HG02981 (cell line): ENCODE measurements around the gene SEH1L.
"Not testable (repeated sequence)": the region's sequence is repeated elsewhere in the genome, so short reads cannot be mapped to it uniquely, and the experiment has no call there.

Experiments
- ATAC-seq: cut with Tn5 transposase; IDR thresholded peaks from one replicate; pipeline ENCODE4 v1.9.1; 2021; ENCODE audit warnings: mild to moderate bottlenecking, moderate library complexity; ENCODE audit not compliant: unreplicated experiment

SEH1L gene

DNA sequence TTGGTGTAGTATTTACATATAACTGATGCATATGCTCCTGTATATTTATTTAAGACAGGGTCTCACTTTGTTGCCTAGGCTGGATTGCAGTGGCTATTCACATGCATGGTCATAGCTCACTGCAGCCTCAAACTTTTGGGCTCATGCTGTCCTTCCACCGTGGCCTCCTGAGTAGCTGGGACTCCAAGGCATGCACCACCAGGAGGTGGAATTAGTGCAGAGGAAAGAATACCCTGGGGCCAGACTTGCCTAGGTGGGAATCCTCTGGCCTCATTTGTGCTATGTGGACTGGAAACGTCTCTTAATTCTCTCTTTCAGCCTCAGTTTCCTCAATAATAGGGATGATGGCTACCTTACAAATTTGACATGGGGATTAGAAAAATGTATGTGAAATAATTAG, 45.6 kb downstream of the SEH1L start:
- no peak for ATAC-seq

DNA sequence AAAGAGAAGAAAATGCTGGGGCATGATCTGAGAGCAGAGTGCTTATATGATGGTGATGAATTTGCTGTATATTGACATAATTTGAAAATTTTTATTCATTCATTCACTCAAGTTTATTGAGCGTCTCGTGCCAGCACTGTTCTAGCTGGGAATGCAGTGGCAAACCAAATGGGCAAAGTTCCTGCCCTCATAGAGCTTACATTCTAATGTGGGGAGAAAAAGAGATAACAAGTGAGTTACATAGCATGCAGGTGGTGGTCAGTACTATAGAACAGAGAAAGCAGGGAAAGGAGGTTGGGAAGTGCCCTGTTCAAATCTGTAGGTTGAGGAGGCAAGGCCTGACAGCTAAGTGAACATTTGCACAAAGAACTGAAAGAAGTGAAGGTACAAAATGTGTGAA, 47.6 kb downstream of the SEH1L start:
- no peak for ATAC-seq

DNA sequence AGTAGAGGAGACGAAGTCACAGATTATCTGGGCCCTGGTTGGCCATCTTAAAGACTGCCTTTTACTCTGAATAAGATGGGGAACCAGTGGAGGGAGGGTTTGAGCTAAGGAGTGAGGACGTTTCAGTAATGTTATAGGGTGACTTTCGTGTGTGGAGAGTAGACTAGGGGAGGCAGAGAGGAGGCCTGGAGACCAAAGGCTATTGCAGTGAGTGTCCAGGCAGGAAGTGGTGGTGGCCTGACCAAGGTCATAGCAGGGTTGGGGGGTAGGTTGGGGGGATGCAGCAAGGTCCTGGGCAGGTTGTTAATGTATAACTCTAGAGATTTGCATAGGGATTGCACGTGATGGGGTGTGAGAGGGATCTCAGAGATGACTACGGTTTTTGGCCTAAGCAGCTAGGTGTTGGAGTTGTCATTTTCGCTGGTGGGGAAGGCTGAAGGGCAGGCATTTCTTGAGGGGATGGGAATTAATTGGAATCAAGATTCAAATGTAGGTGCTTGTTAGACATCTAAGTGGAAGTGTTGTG, 48.2 kb downstream of the SEH1L start:
- ATAC-seq = no peak

DNA sequence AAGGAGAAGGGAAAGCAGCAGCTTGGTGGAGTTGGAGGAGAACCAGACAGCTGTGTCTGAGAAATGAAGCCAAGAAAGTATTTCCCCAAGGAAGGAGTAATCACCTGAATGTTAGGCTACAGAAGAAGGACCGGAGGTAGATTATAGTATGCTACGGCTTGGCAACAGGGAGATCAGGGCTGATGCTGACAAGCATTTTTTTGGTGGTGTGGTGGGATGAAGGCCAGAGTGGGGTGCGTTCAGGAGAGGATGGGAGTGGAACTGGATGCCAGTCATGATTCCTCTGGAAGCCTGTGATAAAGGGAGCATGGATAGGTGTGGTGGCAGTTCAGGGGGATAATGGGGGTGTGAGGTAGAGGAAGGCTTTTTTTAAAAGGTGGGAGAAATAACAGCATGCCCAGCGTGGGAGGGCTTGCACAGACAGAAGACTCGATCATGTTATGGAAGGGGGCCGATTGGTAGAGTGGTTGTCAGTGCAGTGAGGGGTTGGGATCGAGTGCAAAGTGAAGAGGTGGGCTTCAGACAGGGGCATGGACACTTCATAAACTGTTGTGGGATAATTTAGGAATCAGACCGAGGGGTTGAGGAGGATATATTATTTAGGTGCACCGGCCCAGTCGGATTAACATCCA, 49.0 kb downstream of the SEH1L start:
- no peak for ATAC-seq

DNA sequence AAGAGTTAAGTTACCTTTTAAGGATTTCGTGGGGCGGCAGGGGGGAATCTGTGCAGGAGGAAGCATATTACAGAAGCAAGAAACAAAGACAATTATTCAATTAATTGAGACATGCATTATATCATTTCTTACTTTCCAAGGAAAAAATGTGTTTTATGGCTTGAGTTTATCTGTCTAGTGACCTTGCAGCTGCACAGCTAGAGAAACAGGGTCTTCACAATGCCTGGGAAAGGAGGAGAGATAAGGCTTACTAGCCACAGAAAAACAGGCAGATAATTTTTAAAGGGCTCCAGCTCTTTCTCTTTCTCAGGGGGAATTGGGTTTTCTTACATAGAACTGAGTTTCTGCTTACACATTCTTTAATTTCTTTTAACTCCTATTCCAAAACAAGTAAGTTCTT, 49.5 kb downstream of the SEH1L start:
- ATAC-seq = not testable (repeated sequence)

DNA sequence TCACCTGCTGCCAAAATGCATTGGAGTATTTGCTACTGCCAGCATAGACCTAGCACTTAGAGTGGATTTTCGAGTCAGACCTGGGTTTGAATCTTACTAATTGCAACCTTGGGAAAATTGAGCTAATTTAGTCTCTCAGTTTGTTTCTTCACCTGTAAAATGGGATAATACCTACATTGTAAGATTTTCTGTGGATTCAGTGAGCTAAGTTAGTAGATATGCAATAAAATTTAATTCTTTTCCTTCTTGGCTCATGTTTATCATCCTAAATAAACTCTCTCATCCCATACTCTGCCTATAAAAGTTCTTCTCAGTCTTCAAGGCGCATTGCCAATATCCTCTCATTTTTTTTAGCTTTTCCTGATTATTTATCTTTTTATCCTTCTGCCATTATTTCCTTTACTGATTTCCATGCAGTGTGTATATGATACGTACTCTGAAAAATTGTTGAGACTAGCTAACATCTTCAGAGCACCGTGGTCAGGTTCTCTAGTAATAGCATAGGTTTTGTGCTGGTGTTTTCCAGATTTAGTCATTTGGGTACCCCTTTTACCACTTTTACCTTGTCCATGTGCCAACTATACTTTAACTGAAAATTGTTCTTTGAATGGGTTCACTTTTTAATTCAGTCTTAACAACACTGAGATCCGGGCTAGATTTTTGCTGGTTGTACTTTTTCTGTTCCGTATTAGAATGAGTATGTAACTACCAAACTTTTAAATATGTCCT, 50.7 kb downstream of the SEH1L start:
- peak; percentile 43 for ATAC-seq

DNA sequence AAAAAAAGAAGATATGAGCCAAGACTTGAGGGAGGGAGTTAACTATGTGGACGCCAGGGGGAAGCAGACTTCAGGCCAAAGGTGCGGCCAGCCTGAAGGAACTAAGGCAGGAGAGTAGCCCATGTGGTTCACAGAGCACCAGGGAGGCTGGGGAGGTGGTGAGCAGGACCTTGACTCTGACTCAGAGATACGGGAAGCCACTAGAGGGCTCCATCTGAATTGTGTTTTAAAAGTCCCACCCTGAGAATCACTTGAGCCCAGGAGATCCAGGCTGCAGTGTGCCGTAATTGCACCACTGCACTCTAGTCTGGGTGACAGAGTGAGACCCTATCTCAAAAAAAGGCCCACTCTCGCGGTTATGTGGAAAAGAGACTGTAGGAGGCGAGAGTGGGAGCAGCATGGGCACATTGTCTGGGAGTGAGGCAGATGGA, 55.7 kb downstream of the SEH1L start:
- ATAC-seq = no peak

DNA sequence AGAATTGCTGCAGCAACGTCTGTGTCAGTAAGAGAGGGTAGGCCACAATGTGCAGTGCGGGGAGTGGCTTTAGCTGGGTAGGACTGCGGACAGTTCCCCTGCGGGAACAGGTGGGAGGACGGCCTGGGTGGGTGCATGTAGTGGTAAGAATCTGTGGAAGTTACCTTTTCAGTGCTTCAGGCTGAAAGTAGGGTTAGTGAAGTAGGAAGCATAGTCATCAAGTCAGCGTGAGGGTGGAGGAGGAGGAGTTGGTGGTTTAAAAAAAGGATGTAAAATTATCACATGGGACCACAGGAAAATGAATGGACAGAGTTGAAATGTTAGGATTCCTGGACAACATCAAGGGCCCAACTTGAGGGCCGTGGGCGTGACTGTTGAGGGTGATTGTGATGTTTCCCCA, 56.6 kb downstream of the SEH1L start:
- no peak for ATAC-seq

DNA sequence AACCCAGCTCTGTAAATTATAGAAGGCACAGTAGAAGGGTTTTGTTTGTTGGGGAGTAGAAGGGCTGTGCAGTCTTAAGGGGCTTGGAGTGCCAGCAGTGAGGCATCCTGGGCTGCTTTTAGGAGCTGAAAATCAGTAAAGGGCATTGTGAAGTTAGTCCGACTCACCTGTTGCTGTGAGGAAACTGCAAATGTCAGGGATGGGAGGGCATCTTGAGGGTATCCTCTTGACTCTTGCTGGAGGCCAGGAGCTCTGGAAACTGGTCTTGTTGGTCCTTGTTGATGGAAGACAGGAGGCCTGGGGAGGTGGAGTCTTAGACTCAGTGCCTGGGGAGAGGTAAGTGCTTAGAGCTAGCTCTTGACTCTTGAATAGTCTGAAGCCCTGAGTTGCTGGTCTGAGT, 57.5 kb downstream of the SEH1L start:
- ATAC-seq = no peak

DNA sequence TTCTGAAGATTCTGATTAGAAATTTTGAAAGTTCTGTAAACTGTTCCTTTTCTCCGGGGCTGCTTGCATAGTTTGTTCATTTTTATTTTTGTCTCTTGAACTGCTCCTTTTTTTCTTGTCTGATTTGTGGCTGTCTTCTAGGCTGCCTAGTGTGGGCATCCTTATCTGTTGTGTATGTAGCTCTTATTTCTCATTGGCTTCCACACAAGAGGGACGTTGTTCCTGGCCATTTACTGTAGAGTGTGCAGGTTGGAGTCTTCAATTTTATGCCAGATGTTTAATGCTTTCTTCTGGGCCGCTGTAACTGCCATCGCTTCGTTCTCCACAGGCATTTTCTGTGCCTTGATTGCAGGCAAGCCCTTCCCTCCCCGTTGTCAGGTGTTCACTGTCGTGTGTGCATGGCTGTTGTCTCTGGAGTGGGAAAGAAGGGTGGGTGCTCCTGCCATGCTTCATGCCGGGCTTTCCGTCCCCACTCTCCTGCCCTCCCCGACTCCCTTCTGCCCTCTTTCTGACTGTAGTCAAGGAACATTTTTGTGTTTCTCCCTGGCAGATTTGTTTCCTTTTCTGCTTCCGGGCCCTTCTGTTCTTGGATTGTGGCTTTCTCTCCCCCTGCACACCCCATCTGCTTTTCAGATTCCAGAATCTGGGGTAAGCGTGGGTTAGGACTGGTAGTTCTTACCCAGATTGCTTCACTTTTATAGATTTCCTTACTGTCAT, 58.9 kb downstream of the SEH1L start:
- ATAC-seq = no peak

DNA sequence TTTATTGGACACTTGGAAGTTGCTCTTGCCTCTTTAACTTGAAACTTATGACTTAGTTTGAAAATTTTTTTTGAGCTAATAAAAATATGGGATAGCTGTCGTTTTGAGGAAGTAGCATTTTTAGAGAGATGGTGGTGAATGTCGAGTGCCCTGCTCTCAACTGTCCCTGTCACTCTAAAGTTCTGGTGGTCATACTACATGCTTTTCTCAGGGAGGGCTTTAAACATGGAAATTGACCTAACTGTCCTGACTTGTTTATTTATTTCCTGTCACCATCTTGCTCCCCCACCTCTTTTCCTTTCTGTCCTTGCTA, 59.4 kb downstream of the SEH1L start:
- ATAC-seq = no peak

DNA sequence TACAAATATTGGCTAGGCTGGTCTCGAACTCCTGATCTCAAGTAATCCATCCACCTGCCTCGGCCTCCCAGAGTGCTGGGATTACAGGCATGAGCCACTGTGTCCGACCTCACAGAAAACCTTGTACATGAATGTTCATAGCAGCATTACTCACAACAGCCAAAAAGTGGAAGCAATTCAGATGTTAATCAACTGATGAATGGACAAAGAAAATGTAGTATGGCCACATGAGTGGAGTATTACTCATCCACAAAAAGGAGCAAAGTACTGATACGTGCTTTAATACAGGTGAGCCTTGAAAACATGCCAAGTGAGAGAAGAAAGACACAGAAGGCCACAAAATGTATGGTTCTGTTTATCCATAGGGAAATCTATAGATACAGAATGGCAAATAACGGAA, 63.9 kb downstream of the SEH1L start:
- no peak for ATAC-seq

DNA sequence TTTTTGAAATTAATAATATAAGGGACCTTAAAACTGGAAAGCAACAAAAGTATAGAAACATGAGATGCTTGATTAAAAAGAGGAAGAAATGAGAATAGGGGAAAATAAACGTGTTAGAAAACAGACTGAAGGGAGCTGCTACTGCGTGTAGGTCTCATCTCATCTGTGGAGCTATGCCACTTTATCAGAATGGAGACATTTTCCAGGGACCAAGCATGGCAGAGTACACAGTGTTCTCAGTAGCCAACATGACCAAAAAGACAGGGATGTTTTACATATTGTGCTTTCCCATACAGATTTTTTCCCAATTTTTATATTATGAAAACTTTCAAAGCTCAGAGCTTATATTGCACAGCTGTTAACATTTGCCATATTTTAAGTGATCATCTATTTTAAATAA, 66.4 kb downstream of the SEH1L start:
- ATAC-seq = no peak

DNA sequence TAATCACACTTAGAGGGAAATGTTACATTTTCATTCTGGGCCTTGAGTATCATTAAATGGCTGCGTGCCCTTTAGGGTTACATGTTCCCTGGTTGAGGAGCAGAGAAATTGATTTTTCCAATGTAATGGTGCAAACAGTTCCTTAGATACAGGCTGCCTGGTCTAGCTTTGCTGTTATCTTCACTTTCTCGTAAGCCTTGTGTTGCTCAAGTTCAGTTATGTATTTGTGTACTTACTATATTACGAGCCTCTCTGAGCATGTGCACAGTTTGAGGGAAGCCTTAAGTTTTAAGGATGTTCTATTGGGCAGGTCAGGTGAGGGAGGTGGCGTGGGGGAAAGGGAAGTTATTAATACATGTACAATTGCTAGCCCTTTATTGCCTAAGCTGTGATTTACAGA, 67.0 kb downstream of the SEH1L start:
- ATAC-seq = no peak

DNA sequence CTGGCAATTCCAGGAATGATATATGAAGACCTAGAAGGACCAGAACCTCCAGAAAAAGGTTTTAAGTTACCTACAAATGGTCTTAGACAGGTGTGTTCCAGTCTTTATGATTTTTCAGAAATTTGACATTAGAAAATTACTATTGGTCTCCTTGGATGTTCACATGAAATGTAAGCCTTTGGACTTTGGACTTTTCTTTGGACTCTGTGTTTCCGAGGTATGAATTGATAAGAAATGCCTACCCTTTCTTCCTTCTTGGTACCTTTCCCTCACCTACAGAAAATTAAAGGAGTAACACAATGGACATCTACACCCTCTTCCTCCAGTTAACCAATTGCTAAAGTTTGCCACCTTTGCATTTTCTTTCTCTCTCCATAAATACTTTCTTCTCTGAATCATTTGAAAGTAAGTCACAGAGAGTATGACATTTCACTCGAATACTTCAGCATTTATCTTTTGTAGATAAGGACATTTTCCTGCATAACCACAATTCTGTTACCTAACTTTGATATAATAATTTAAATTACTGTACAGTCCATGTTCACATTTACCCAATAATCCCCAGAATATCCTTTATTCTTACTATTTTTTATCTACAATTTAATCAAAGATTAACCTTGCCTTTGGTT, 69.5 kb downstream of the SEH1L start:
- ATAC-seq = no peak

DNA sequence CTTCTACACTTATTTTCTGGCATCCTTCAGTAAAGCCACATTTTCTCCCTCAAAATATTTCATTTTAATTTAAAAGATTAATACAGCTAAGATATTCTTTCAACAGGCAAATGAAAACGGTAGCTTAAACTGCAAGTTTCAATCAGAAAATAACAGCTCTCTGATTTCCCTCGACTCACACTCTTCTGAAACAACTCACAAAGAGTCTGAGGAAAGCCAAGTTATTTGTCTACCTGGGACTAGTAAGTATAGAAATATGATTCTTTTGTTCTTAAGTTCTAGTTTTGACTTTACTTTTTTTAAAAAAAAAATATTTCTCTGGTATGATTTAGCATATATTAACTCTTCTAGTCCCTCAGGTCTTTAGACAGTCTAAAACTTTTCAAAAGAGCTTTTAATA, 70.6 kb downstream of the SEH1L start:
- no peak for ATAC-seq

DNA sequence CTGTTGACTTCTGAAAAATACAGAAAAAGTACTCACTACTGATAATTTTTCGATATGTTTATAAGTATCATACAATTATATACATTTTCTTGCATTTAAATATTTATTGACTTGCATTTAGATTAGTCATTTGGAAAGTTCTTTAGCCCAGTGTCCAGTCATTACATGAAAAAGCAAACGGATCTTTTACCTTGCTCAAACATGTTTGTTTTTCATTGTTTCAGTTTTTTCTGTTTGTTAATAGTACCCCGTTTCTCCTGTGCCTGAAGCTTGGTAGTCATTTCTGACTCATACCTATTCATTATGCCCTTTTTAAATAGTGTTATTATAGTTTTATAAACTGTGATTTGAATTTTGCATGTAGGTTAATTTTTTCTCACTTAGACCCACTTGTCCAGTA, 71.5 kb downstream of the SEH1L start:
- no peak for ATAC-seq

DNA sequence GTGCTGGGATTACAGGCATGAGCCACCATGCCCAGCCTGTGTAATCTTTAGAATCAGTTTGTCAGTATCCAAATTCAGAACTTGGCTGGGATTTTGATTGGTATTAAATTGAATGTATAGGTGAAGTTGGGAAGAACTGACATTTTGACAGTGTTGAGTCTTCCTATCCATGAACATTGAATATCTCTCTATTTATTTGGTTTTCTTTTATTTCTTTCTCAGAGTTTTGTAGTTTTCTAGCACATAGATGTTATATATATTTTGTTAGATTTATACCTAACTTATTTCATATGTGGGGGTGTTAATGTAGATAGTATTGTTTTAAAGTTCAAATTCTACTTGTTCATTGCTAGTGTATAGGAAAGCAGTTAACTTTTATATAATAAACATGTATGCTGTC, 74.8 kb downstream of the SEH1L start:
- ATAC-seq = no peak

DNA sequence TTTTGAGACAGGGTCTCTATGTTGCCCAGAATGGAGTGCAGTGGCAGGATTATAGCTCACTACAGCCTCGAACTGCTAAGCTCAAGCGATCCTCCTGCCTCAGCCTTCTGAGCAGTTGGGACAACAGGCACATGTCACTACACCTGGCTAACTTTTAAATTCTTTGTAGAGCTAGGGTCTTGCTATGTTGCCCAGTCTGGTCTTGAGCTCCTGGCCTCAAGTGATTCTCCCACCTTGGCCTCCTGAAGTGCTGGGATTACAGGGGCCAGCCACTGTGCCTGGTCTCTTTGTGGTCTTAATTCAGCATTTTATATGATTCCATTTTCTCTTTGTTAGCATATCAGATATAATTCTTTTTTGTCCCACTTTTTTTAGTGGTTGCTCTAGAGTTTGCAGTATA, 77.4 kb downstream of the SEH1L start:
- no peak for ATAC-seq

DNA sequence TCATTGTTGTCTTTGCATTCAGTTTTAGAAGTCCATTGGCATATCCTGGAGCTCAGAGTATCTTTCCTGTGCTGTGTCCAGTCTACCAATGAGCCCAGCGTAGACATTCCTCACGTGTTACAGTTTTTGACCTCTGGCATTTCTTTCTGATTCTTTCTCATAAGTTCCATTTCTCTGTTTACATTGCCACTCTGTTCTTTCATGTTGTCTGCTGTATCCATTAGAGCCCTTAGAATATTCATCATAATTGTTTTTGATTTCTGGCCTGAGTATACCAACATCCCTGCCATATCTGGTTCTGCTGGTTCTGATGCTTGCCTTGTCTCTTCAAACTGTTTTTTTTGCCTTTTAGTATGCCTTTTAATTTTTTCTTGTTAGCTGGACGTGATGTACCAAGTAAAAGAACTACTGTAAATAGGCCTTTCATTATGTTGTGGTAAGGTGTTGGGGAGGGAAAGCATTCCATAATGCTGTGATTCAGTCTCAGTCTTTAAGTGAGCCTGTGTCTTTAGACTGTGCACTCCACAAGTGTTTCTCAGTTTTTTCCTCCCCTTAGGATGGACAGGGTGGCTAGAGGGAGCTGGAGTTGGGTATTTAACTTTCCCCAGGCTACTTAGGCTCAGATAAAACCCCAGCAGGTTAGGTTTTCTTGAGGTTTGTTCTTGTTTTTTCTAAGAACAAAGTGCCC, 78.9 kb downstream of the SEH1L start:
- no peak for ATAC-seq

DNA sequence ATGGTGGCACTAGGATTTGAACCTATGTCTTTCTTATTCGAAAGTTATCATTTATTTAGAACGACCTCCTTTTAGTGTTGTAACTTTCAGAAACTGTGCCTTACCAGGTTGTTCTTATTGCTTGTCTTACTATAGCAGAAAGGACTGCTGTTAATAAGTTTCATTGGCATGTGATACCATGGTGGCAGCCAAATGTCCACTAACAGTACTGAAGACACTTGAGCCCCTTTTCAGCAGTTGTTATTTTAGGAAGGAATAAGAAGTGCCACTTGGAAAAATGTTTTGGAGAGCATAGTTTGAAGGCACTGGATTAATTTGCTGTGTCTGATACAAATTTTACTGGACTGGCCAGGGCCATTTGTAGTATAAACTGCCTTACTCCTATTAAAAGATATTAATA, 81.1 kb downstream of the SEH1L start:
- no peak for ATAC-seq
